ENCODE data around the gene TNS2. TPM values are rescaled to one million over a fixed set of nuclear protein-coding genes. Genes with fewer than 3 reads are reported as not detected.

Gene TNS2
- total and polyA plus RNA-seq, 9 of the 15 experiments (the other 6 are each of a cell fraction or from before 2014, with no cell fraction given), result 0.28 to 3.1 (median 1.2) TPM; not detected in 1

- TF ChIP-seq ZNF518B (CRISPR knock-in tag; IDR thresholded peaks at IDR 0.05) (no peak), PRMT5 (CRISPR knock-in tag; IDR thresholded peaks at IDR 0.05) (no peak), KAT8 (IDR thresholded peaks at IDR 0.05; ENCODE audit: low read depth) (no peak), ZNF311 (CRISPR knock-in tag; IDR thresholded peaks at IDR 0.05) (no peak), SAP30 (IDR thresholded peaks at IDR 0.05; ENCODE audit: borderline replicate concordance, insufficient read depth, low read depth, low read length, poor library complexity, severe bottlenecking) (peak; percentile 83), CHD4 (IDR thresholded peaks at IDR 0.05; ENCODE audit: insufficient read depth, insufficient replicate concordance, low read depth, low read length, poor library complexity, severe bottlenecking) (no peak), ZNF695 (CRISPR knock-in tag; IDR thresholded peaks at IDR 0.05) (no peak), ZNF431 (CRISPR knock-in tag; IDR thresholded peaks at IDR 0.05) (0 out of 2 replicates have a peak, but pooled peaks have one; percentile 26), KDM2B (CRISPR knock-in tag; IDR thresholded peaks at IDR 0.05) (no peak), PHB (CRISPR knock-in tag; IDR thresholded peaks at IDR 0.05) (no peak), ARID2 (IDR thresholded peaks at IDR 0.05) (no peak), ZBTB11 (CRISPR knock-in tag; IDR thresholded peaks at IDR 0.05) (no peak), CREB1 (IDR thresholded peaks at IDR 0.05) (peak; percentile 68; the same call in 1 of the 2 replicates), CREB1 (CRISPR knock-in tag; IDR thresholded peaks at IDR 0.05) (peak; percentile 85), SRSF3 (IDR thresholded peaks at IDR 0.05; ENCODE audit: insufficient read depth, low read length) (no peak), CAMTA2 (CRISPR knock-in tag; conservative IDR thresholded peaks at IDR 0.05) (no peak), RBM22 (IDR thresholded peaks at IDR 0.05; ENCODE audit: low read depth, low read length, poor library complexity, severe bottlenecking) (no peak), MAFK (IDR thresholded peaks at IDR 0.05; ENCODE audit: low read length) (no peak)
These were observed 4.4 kb downstream of the TNS2 start (continued) for GRCh38 chr12:53054112-53054878.
